RPMI7951 (cell line): ENCODE data around the gene RXYLT1. TPM values are rescaled to one million over a fixed set of nuclear protein-coding genes. Genes with fewer than 3 reads are reported as not detected.
"Not testable (repeated sequence)": the region's sequence is repeated elsewhere in the genome, so short reads cannot be mapped to it uniquely, and the experiment has no call there.

Source experiments
- DNase-seq: peaks from one replicate; pipeline ENCODE4 v3.0.0-alpha.2; 2012; ENCODE audit warnings: low read depth
- total RNA-seq: library from RNA; depleted of rRNA; stranded (reverse); fragments of >200 nt; shearing (Covaris generic); gene quantifications from 2 replicates; pipeline ENCODE4 v1.2.3, GENCODE V29; 2014; rRNA removed

Gene RXYLT1
- 16.1 and 17.8 TPM in 2 replicates for total RNA-seq

GRCh38 chr12:63779498-63780481 is at the start of gene RXYLT1:
RXYLT1 (plus strand) TSS chr12:63779909; CDS start chr12:63779961, 52 bp downstream.
- peak; percentile 71 for DNase-seq

- not testable (repeated sequence) for DNase-seq
These were observed 46.9 kb upstream of the RXYLT1 start for GRCh38 chr12:63732779-63733178.

- DNase-seq, result not testable (repeated sequence)
These were observed 46.1 kb upstream of the RXYLT1 start for GRCh38 chr12:63733585-63733984.

GRCh38 chr12:63740551-63740950 is 39.2 kb upstream of the RXYLT1 start:
- DNase-seq, result not testable (repeated sequence)

- DNase-seq, result not testable (repeated sequence)
These were observed 38.3 kb upstream of the RXYLT1 start for GRCh38 chr12:63741431-63741830.

GRCh38 chr12:63744110-63744509 is 35.6 kb upstream of the RXYLT1 start:
- not testable (repeated sequence) for DNase-seq

- DNase-seq, result not testable (repeated sequence)
These were observed 33.2 kb upstream of the RXYLT1 start for GRCh38 chr12:63746470-63746869.

GRCh38 chr12:63747136-63747535 is 32.6 kb upstream of the RXYLT1 start:
- DNase-seq, result not testable (repeated sequence)

GRCh38 chr12:63747553-63747952 is 32.2 kb upstream of the RXYLT1 start:
- no peak for DNase-seq

GRCh38 chr12:63752283-63752682 is 27.4 kb upstream of the RXYLT1 start:
- DNase-seq, result no peak

- DNase-seq, result no peak
These were observed 26.9 kb upstream of the RXYLT1 start for GRCh38 chr12:63752841-63753240.

- DNase-seq, result no peak
These were observed 26.0 kb upstream of the RXYLT1 start for GRCh38 chr12:63753743-63754142.

- no peak for DNase-seq
These were observed 15.2 kb upstream of the RXYLT1 start for GRCh38 chr12:63764481-63764880.

- no peak for DNase-seq
These were observed 13.2 kb upstream of the RXYLT1 start for GRCh38 chr12:63766498-63766897.

- DNase-seq, result no peak
These were observed 9.3 kb upstream of the RXYLT1 start for GRCh38 chr12:63770375-63770774.

- no peak for DNase-seq
These were observed 2.4 kb upstream of the RXYLT1 start for GRCh38 chr12:63777340-63777739.

- no peak for DNase-seq
These were observed 2.8 kb downstream of the RXYLT1 start for GRCh38 chr12:63782466-63782865.

- DNase-seq, result no peak
These were observed 7.6 kb downstream of the RXYLT1 start for GRCh38 chr12:63787306-63787705.

- DNase-seq, result no peak
These were observed 10.9 kb downstream of the RXYLT1 start for GRCh38 chr12:63790608-63790945.

GRCh38 chr12:63792338-63792737 is 12.6 kb downstream of the RXYLT1 start:
- DNase-seq, result no peak

- DNase-seq, result no peak
These were observed 15.5 kb downstream of the RXYLT1 start for GRCh38 chr12:63795032-63795687.

GRCh38 chr12:63795944-63796343 is 16.2 kb downstream of the RXYLT1 start:
- no peak for DNase-seq
